ENCODE results near the gene FARS2. TPM values are rescaled to one million over a fixed set of nuclear protein-coding genes. Genes with fewer than 3 reads are reported as not detected.

FARS2 gene
- total RNA-seq, 1 donor from 2014 or later = 19.9 TPM

- Mint-ChIP-seq H3K27me3 (ENCODE audit: low read depth) (no peaks in the 10 kb centered on the region), H3K36me3 (no peaks in the 10 kb centered on the region), H3K4me1 (no peaks in the 10 kb centered on the region), H3K4me3 (no peak overlapping the region), H3K9me3 (no peaks in the 10 kb centered on the region), H3K27ac (no peak overlapping the region)
- no peak for DNase-seq (ENCODE audit: low spot score in 2 of 2, unreplicated experiment in 2 of 2)
- TF ChIP-seq CTCF (IDR thresholded peaks at IDR 0.05; ENCODE audit: unreplicated experiment) = no peak
Observed at GRCh38 chr6:5520796-5521195, 259.5 kb downstream of the FARS2 start.

- no peaks in the 10 kb centered on the region for H3K4me1 Mint-ChIP-seq
- H3K36me3 Mint-ChIP-seq = no peaks in the 10 kb centered on the region
- DNase-seq (ENCODE audit: low spot score in 2 of 2, unreplicated experiment in 2 of 2) = no peak
- no peak overlapping the region for H3K4me3 Mint-ChIP-seq
- H3K27me3 Mint-ChIP-seq (ENCODE audit: low read depth) = no peaks in the 10 kb centered on the region
- TF ChIP-seq CTCF (IDR thresholded peaks at IDR 0.05; ENCODE audit: unreplicated experiment) = no peak
- no peaks in the 10 kb centered on the region for H3K9me3 Mint-ChIP-seq
- no peak overlapping the region for H3K27ac Mint-ChIP-seq
Observed at GRCh38 chr6:5521322-5521721, 260.0 kb downstream of the FARS2 start.

- no peaks in the 10 kb centered on the region for H3K4me1 Mint-ChIP-seq
Observed at GRCh38 chr6:5522147-5522546, 260.8 kb downstream of the FARS2 start.

GRCh38 chr6:5524110-5524509, 262.8 kb downstream of the FARS2 start:
- Mint-ChIP-seq H3K4me3 (no peak overlapping the region), H3K4me1 (no peaks in the 10 kb centered on the region), H3K27ac (no peak overlapping the region), H3K27me3 (ENCODE audit: low read depth) (no peaks in the 10 kb centered on the region), H3K9me3 (no peaks in the 10 kb centered on the region), H3K36me3 (no peaks in the 10 kb centered on the region)
- no peak for DNase-seq (ENCODE audit: low spot score in 2 of 2, unreplicated experiment in 2 of 2)
- TF ChIP-seq CTCF (IDR thresholded peaks at IDR 0.05; ENCODE audit: unreplicated experiment) = no peak

More at GRCh38 chr6:5522147-5522546, 260.8 kb downstream of the FARS2 start:
- TF ChIP-seq CTCF (IDR thresholded peaks at IDR 0.05; ENCODE audit: unreplicated experiment) = no peak
- Mint-ChIP-seq H3K4me3 (no peak overlapping the region), H3K27me3 (ENCODE audit: low read depth) (no peaks in the 10 kb centered on the region), H3K9me3 (no peaks in the 10 kb centered on the region), H3K36me3 (no peaks in the 10 kb centered on the region), H3K27ac (no peak overlapping the region)
- no peak for DNase-seq (ENCODE audit: low spot score in 2 of 2, unreplicated experiment in 2 of 2)

- no peaks in the 10 kb centered on the region for H3K9me3 Mint-ChIP-seq
- no peak for TF ChIP-seq CTCF (IDR thresholded peaks at IDR 0.05; ENCODE audit: unreplicated experiment)
- no peak overlapping the region for H3K4me3 Mint-ChIP-seq
- H3K4me1 Mint-ChIP-seq = no peaks in the 10 kb centered on the region
- no peak overlapping the region for H3K27ac Mint-ChIP-seq
- DNase-seq (ENCODE audit: low spot score in 2 of 2, unreplicated experiment in 2 of 2) = no peak
- no peaks in the 10 kb centered on the region for H3K27me3 Mint-ChIP-seq (ENCODE audit: low read depth)
- no peaks in the 10 kb centered on the region for H3K36me3 Mint-ChIP-seq
Observed at GRCh38 chr6:5525209-5525608, 263.9 kb downstream of the FARS2 start.

- no peak for TF ChIP-seq CTCF (IDR thresholded peaks at IDR 0.05; ENCODE audit: unreplicated experiment)
- Mint-ChIP-seq H3K36me3 (no peaks in the 10 kb centered on the region), H3K27me3 (ENCODE audit: low read depth) (no peaks in the 10 kb centered on the region), H3K27ac (no peak overlapping the region), H3K4me3 (no peak overlapping the region), H3K4me1 (no peaks in the 10 kb centered on the region), H3K9me3 (no peaks in the 10 kb centered on the region)
- DNase-seq (ENCODE audit: low spot score in 2 of 2, unreplicated experiment in 2 of 2) = no peak
Observed at GRCh38 chr6:5529015-5529414, 267.7 kb downstream of the FARS2 start.

All from mesothelial cell of epicardium (in vitro differentiated cells).